ENCODE data around the gene COL7A1. TPM values are rescaled to one million over a fixed set of nuclear protein-coding genes. Genes with fewer than 3 reads are reported as not detected.

COL7A1 gene
- total RNA-seq, 2 experiments from 2014 or later, result 4.1 to 10.8 TPM

DNA sequence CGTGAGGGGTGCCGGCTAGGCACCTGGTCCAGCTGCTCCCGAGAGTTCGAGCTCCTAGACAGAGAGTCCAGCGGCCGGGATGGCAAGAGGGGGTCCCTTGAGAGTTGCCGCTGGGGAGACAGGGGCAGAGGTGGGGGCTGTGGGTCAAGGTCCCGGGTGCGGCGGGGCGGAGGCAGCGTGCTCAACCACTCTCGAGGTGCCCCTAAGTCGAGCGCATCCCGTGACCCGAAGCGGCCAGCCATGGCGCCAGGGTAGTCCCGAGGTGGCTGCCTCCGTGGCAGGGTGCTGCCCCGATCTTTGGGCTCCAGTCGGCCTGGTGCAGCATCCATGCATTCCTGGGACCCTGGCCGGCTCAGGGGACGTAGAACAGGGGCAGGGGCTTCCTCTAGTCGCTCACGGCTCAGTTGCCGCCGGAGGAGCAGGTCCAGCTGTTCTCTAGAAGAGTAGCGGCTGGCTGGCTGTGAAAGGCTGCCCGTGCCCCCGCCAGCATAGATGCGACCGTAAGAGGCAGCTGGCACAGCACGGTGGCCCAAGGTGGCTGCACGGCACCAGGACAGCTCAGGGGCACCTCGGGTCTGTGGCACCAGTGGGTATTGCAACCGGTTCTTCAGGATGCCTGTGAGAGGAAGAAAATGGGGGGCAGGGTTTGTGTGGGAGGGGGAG lies 44.9 kb upstream of the COL7A1 start:
- H4K20me1 ChIP-seq (ENCODE audit: insufficient read depth, low read length), result no peaks in the 10 kb centered on the region
- no peak overlapping the region for H3K27ac ChIP-seq (ENCODE audit: low read depth, low read length, poor library complexity, severe bottlenecking)
- no peaks in the 10 kb centered on the region for H3K36me3 ChIP-seq (ENCODE audit: insufficient read depth, low read length)
- ChIA-PET CTCF (ENCODE audit: unreplicated experiment) (no interaction called here), POLR2A (no interaction called here)
- H3K4me3 ChIP-seq (ENCODE audit: low read depth, low read length, poor library complexity, severe bottlenecking), result no peak overlapping the region
- peaks cover 17% of the 10 kb centered on the region for H3K4me1 ChIP-seq (ENCODE audit: insufficient read depth, low read length, poor library complexity, severe bottlenecking)
- no peaks in the 10 kb centered on the region for H3K9me2 ChIP-seq (ENCODE audit: insufficient read depth, low read length)
- no TSS peak for BruUV-seq (replicated peaks)
- H2AFZ ChIP-seq (ENCODE audit: low read length), result no peak overlapping the region
- TF ChIP-seq, protein P1, sequence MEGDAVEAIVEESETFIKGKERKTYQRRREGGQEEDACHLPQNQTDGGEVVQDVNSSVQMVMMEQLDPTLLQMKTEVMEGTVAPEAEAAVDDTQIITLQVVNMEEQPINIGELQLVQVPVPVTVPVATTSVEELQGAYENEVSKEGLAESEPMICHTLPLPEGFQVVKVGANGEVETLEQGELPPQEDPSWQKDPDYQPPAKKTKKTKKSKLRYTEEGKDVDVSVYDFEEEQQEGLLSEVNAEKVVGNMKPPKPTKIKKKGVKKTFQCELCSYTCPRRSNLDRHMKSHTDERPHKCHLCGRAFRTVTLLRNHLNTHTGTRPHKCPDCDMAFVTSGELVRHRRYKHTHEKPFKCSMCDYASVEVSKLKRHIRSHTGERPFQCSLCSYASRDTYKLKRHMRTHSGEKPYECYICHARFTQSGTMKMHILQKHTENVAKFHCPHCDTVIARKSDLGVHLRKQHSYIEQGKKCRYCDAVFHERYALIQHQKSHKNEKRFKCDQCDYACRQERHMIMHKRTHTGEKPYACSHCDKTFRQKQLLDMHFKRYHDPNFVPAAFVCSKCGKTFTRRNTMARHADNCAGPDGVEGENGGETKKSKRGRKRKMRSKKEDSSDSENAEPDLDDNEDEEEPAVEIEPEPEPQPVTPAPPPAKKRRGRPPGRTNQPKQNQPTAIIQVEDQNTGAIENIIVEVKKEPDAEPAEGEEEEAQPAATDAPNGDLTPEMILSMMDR (conservative IDR thresholded peaks at IDR 0.05; ENCODE audit: low read length), result no peak
- TF ChIP-seq EZH2phosphoT487 (IDR thresholded peaks at IDR 0.05; ENCODE audit: borderline replicate concordance, low read depth, low read length), result no peak
- no peaks in the 10 kb centered on the region for H3K79me2 ChIP-seq (ENCODE audit: insufficient read depth, low read depth, low read length)
- no peak for DNase-seq (ENCODE audit: low spot score)
- no peak overlapping the region for H3K4me2 ChIP-seq (ENCODE audit: low read length)
- H3K9me3 ChIP-seq (ENCODE audit: low read length), result no peaks in the 10 kb centered on the region
- intact Hi-C loops (cut with micrococcal nuclease; ENCODE audit: unreplicated experiment), result loop anchor here (10.0 kb wide), 2 partner anchors 195 to 235 kb away; partner anchors contain the start of genes ATRIP, CCDC51 and TMA7

GRCh38 chr3:48637305-48637704 lies 42.2 kb upstream of the COL7A1 start:
- Histone ChIP-seq H3K4me1 (ENCODE audit: insufficient read depth, low read length, poor library complexity, severe bottlenecking) (peaks cover 27% of the 10 kb centered on the region), H3K79me2 (ENCODE audit: insufficient read depth, low read depth, low read length) (no peaks in the 10 kb centered on the region), H2AFZ (ENCODE audit: low read length) (no peak overlapping the region), H4K20me1 (ENCODE audit: insufficient read depth, low read length) (no peaks in the 10 kb centered on the region; the same call in 1 of the 2 replicates), H3K4me3 (ENCODE audit: low read depth, low read length, poor library complexity, severe bottlenecking) (no peak overlapping the region), H3K9me3 (ENCODE audit: low read length) (no peaks in the 10 kb centered on the region), H3K4me2 (ENCODE audit: low read length) (no peak overlapping the region), H3K36me3 (ENCODE audit: insufficient read depth, low read length) (no peaks in the 10 kb centered on the region), H3K27ac (ENCODE audit: low read depth, low read length, poor library complexity, severe bottlenecking) (no peak overlapping the region), H3K9me2 (ENCODE audit: insufficient read depth, low read length) (no peaks in the 10 kb centered on the region)
- DNase-seq (ENCODE audit: low spot score), result peak; percentile 21
- no peak for TF ChIP-seq EZH2phosphoT487 (IDR thresholded peaks at IDR 0.05; ENCODE audit: borderline replicate concordance, low read depth, low read length)
- TF ChIP-seq, protein P1 (conservative IDR thresholded peaks at IDR 0.05; ENCODE audit: low read length), result peak; percentile 51
- CTCF ChIA-PET (ENCODE audit: unreplicated experiment), result no interaction called here
- BruUV-seq (replicated peaks), result no TSS peak
- intact Hi-C loops (cut with micrococcal nuclease; ENCODE audit: unreplicated experiment), result loop anchor here (10.0 kb wide), 2 partner anchors 193 to 233 kb away; partner anchors contain the start of genes ATRIP, CCDC51 and TMA7
- POLR2A ChIA-PET, result no interaction called here

GRCh38 chr3:48636149-48636655 lies 41.1 kb upstream of the COL7A1 start:
- H3K4me2 ChIP-seq (ENCODE audit: low read length), result peak overlapping the region; percentile 80
- H2AFZ ChIP-seq (ENCODE audit: low read length), result peak overlapping the region; percentile 83
- no peak for DNase-seq (ENCODE audit: low spot score)
- no peaks in the 10 kb centered on the region for H3K79me2 ChIP-seq (ENCODE audit: insufficient read depth, low read depth, low read length)
- CTCF ChIA-PET (ENCODE audit: unreplicated experiment), result interaction anchor here (0.5 to 2.0 kb wide), 7 partner anchors 21 to 196 kb away, joined by 3 to 10 read pairs (median 3); partner anchors contain the start of genes CCDC51, CELSR3, PFKFB4 and TMA7
- no TSS peak for BruUV-seq (replicated peaks)
- H3K9me3 ChIP-seq (ENCODE audit: low read length), result no peaks in the 10 kb centered on the region
- H3K27ac ChIP-seq (ENCODE audit: low read depth, low read length, poor library complexity, severe bottlenecking), result peak overlapping the region; percentile 52
- intact Hi-C loops (cut with micrococcal nuclease; ENCODE audit: unreplicated experiment), result loop anchor here (10.0 kb wide), 2 partner anchors 191 to 231 kb away; partner anchors contain the start of genes ATRIP, CCDC51 and TMA7
- POLR2A ChIA-PET, result interaction anchor here (0.5 to 0.9 kb wide), 5 partner anchors 11 to 285 kb away, joined by 3 to 4 read pairs (median 3); no protein-coding TSS in a partner anchor
- no peaks in the 10 kb centered on the region; the same call in 1 of the 2 replicates for H4K20me1 ChIP-seq (ENCODE audit: insufficient read depth, low read length)
- H3K36me3 ChIP-seq (ENCODE audit: insufficient read depth, low read length), result no peaks in the 10 kb centered on the region
- H3K9me2 ChIP-seq (ENCODE audit: insufficient read depth, low read length), result no peaks in the 10 kb centered on the region
- TF ChIP-seq EZH2phosphoT487 (IDR thresholded peaks at IDR 0.05; ENCODE audit: borderline replicate concordance, low read depth, low read length), result no peak
- TF ChIP-seq, protein P1 (conservative IDR thresholded peaks at IDR 0.05; ENCODE audit: low read length), result no peak
- H3K4me3 ChIP-seq (ENCODE audit: low read depth, low read length, poor library complexity, severe bottlenecking), result peak overlapping the region; percentile 87
- peaks cover 27% of the 10 kb centered on the region for H3K4me1 ChIP-seq (ENCODE audit: insufficient read depth, low read length, poor library complexity, severe bottlenecking)
